Middle frontal gyrus (tissue), 1 donor: Measurements from ENCODE around the gene CEP112.

Experiments
- DNase-seq: peaks from one replicate; pipeline ENCODE4 v3.0.0-alpha.2; 2015; ENCODE audit warnings: low spot score; ENCODE audit errors: extremely low spot score

The CEP112 gene

GRCh38 chr17:65660078-65660477, 531.9 kb downstream of the CEP112 start:
- no peak for DNase-seq

- DNase-seq, result no peak
These were observed 532.4 kb downstream of the CEP112 start for GRCh38 chr17:65659512-65659911.

GRCh38 chr17:65657251-65657828, 534.6 kb downstream of the CEP112 start:
- no peak for DNase-seq

- no peak for DNase-seq
These were observed 535.3 kb downstream of the CEP112 start for GRCh38 chr17:65656390-65657250.

- DNase-seq, result no peak
These were observed 536.2 kb downstream of the CEP112 start for GRCh38 chr17:65655706-65656105.

GRCh38 chr17:65644545-65644944, 547.4 kb downstream of the CEP112 start:
- DNase-seq, result no peak

GRCh38 chr17:65638221-65638975, 553.5 kb downstream of the CEP112 start:
- DNase-seq, result no peak

GRCh38 chr17:65637786-65638185, 554.1 kb downstream of the CEP112 start:
- DNase-seq, result no peak

- DNase-seq, result no peak
These were observed 557.4 kb downstream of the CEP112 start for GRCh38 chr17:65634533-65634932.

- DNase-seq, result no peak
These were observed 557.9 kb downstream of the CEP112 start for GRCh38 chr17:65633988-65634387.

- DNase-seq, result no peak
These were observed 558.6 kb downstream of the CEP112 start for GRCh38 chr17:65633146-65633881.

GRCh38 chr17:65630502-65630901, 561.4 kb downstream of the CEP112 start:
- no peak for DNase-seq

GRCh38 chr17:65629234-65629690, 562.7 kb downstream of the CEP112 start:
- DNase-seq, result no peak

- no peak for DNase-seq
These were observed 563.3 kb downstream of the CEP112 start for GRCh38 chr17:65628644-65629036.

GRCh38 chr17:65627891-65628643, 563.9 kb downstream of the CEP112 start:
- no peak for DNase-seq

GRCh38 chr17:65627108-65627507, 564.8 kb downstream of the CEP112 start:
- no peak for DNase-seq

GRCh38 chr17:65626451-65626850, 565.5 kb downstream of the CEP112 start:
- no peak for DNase-seq

GRCh38 chr17:65618516-65618915, 573.4 kb downstream of the CEP112 start:
- DNase-seq, result no peak

- no peak for DNase-seq
These were observed 574.4 kb downstream of the CEP112 start for GRCh38 chr17:65617496-65617895.

GRCh38 chr17:65609749-65610148, 582.2 kb downstream of the CEP112 start:
- DNase-seq, result no peak

- no peak for DNase-seq
These were observed 582.6 kb downstream of the CEP112 start for GRCh38 chr17:65609286-65609685.
